ENCODE data around the gene ERC1. TPM values are rescaled to one million over a fixed set of nuclear protein-coding genes. Genes with fewer than 3 reads are reported as not detected.

ERC1 gene
- total RNA-seq, 1 experiment from 2014 or later, result 12.3 TPM

GRCh38 chr12:1421091-1421846 is 430.2 kb downstream of the ERC1 start:
- DNase-seq (no peak), ATAC-seq (no peak)
- ChIA-PET POLR2A (ENCODE audit: unreplicated experiment) (no interaction called here), CTCF (no interaction called here)
- Histone ChIP-seq H3K27me3 (ENCODE audit: low read length) (no peaks in the 10 kb centered on the region), H3K27ac (ENCODE audit: low read length) (no peak overlapping the region), H3K4me3 (ENCODE audit: low read length) (no peak overlapping the region; the same call in 1 of the 2 replicates), H3K4me1 (ENCODE audit: insufficient read depth, low read length) (no peaks in the 10 kb centered on the region), H3K79me2 (ENCODE audit: low read length) (no peaks in the 10 kb centered on the region), H3F3A (ENCODE audit: low read length, unreplicated experiment) (no peaks in the 10 kb centered on the region), H4K20me1 (ENCODE audit: low read length) (no peaks in the 10 kb centered on the region), H3K9me3 (ENCODE audit: low read length) (peaks cover 6% of the 10 kb centered on the region; the same call in 1 of the 2 replicates), H3K36me3 (ENCODE audit: low read depth, low read length) (peaks cover 5% of the 10 kb centered on the region; the same call in 1 of the 2 replicates), H3K9ac (ENCODE audit: low read length) (no peak overlapping the region), H3K4me2 (ENCODE audit: low read length) (no peak overlapping the region), H3K9me2 (replicated peaks; ENCODE audit: low read length) (no peaks in the 10 kb centered on the region), H2AFZ (ENCODE audit: low read length) (no peak overlapping the region)
- no TSS peak for BruUV-seq (replicated peaks)
- TF ChIP-seq EZH2phosphoT487 (IDR thresholded peaks at IDR 0.05; ENCODE audit: borderline replicate concordance, low read length) (no peak), CTCF (conservative IDR thresholded peaks at IDR 0.05; ENCODE audit: low read depth, low read length) (no peak), EZH2 (IDR thresholded peaks at IDR 0.05; ENCODE audit: low read length, unreplicated experiment) (no peak)
- intact Hi-C loops (cut with micrococcal nuclease), result no loop called here

- H2AFZ ChIP-seq (ENCODE audit: low read length), result no peak overlapping the region
- H3K36me3 ChIP-seq (ENCODE audit: low read depth, low read length), result peaks cover 5% of the 10 kb centered on the region; the same call in 1 of the 2 replicates
- H3K9ac ChIP-seq (ENCODE audit: low read length), result no peak overlapping the region
These were observed 431.7 kb downstream of the ERC1 start for GRCh38 chr12:1422604-1423315.

More at GRCh38 chr12:1422604-1423315, 431.7 kb downstream of the ERC1 start:
- DNase-seq, result no peak
- BruUV-seq (replicated peaks), result no TSS peak
- Histone ChIP-seq H3K4me3 (ENCODE audit: low read length) (no peak overlapping the region), H3F3A (ENCODE audit: low read length, unreplicated experiment) (no peaks in the 10 kb centered on the region), H3K79me2 (ENCODE audit: low read length) (no peaks in the 10 kb centered on the region), H3K27me3 (ENCODE audit: low read length) (no peaks in the 10 kb centered on the region), H3K9me3 (ENCODE audit: low read length) (peaks cover 6% of the 10 kb centered on the region; the same call in 1 of the 2 replicates), H3K4me1 (ENCODE audit: insufficient read depth, low read length) (no peaks in the 10 kb centered on the region), H4K20me1 (ENCODE audit: low read length) (no peaks in the 10 kb centered on the region), H3K4me2 (ENCODE audit: low read length) (no peak overlapping the region), H3K9me2 (replicated peaks; ENCODE audit: low read length) (no peaks in the 10 kb centered on the region), H3K27ac (ENCODE audit: low read length) (no peak overlapping the region)
- TF ChIP-seq CTCF (conservative IDR thresholded peaks at IDR 0.05; ENCODE audit: low read depth, low read length) (no peak), EZH2phosphoT487 (IDR thresholded peaks at IDR 0.05; ENCODE audit: borderline replicate concordance, low read length) (no peak), EZH2 (IDR thresholded peaks at IDR 0.05; ENCODE audit: low read length, unreplicated experiment) (no peak)
- intact Hi-C loops (cut with micrococcal nuclease), result no loop called here
- ChIA-PET CTCF (no interaction called here), POLR2A (ENCODE audit: unreplicated experiment) (no interaction called here)
- ATAC-seq, result no peak
